Measurements from ENCODE around the gene ACTN4.
"Not testable (repeated sequence)": the region's sequence is repeated elsewhere in the genome, so short reads cannot be mapped to it uniquely, and the experiment has no call there.

ACTN4 gene

GRCh38 chr19:38618590-38619360 lies 28.7 kb upstream of the ACTN4 start, which contains the start of gene EIF3K:
Gene EIF3K, plus strand, starts transcription at chr19:38619188. Its CDS starts 81 bp downstream, at chr19:38619269.
- Histone ChIP-seq H3K27ac (ENCODE audit: insufficient read depth, low read length, poor library complexity, severe bottlenecking) (peak within 1 kb of the TSS; percentile 84), H3K4me1 (ENCODE audit: control insufficient read depth, insufficient read depth, low read length, poor library complexity, severe bottlenecking) (peaks cover 47% of the 10 kb centered on the region), H3K36me3 (ENCODE audit: control insufficient read depth, insufficient read depth, low read length) (peaks cover 34% of the 10 kb centered on the region), H3K27me3 (replicated peaks; ENCODE audit: control insufficient read depth, insufficient read depth, low read length, poor library complexity, severe bottlenecking) (no peaks in the 10 kb centered on the region), H3K4me3 (ENCODE audit: insufficient read depth, low read depth, low read length, poor library complexity, severe bottlenecking) (peak within 1 kb of the TSS; percentile 85), H3K9me3 (ENCODE audit: control insufficient read depth, low read length) (no peaks in the 10 kb centered on the region)
- DNase-seq, result peak; percentile 95 to 97 (median 96)

- no peak for DNase-seq
- no peaks in the 10 kb centered on the region for H3K27me3 ChIP-seq (replicated peaks; ENCODE audit: control insufficient read depth, insufficient read depth, low read length, poor library complexity, severe bottlenecking)
- H3K4me3 ChIP-seq (ENCODE audit: insufficient read depth, low read depth, low read length, poor library complexity, severe bottlenecking), result peak overlapping the region; percentile 85
- peaks cover 35% of the 10 kb centered on the region for H3K36me3 ChIP-seq (ENCODE audit: control insufficient read depth, insufficient read depth, low read length)
- H3K9me3 ChIP-seq (ENCODE audit: control insufficient read depth, low read length), result no peaks in the 10 kb centered on the region
- H3K27ac ChIP-seq (ENCODE audit: insufficient read depth, low read length, poor library complexity, severe bottlenecking), result peak overlapping the region; percentile 84
- peaks cover 43% of the 10 kb centered on the region for H3K4me1 ChIP-seq (ENCODE audit: control insufficient read depth, insufficient read depth, low read length, poor library complexity, severe bottlenecking)
Observed at GRCh38 chr19:38619361-38620174, 27.9 kb upstream of the ACTN4 start.

- Histone ChIP-seq H3K36me3 (ENCODE audit: control insufficient read depth, insufficient read depth, low read length) (peaks cover 81% of the 10 kb centered on the region), H3K9me3 (ENCODE audit: control insufficient read depth, low read length) (no peaks in the 10 kb centered on the region)
- DNase-seq, result no peak
Observed at GRCh38 chr19:38624822-38625221, 22.6 kb upstream of the ACTN4 start.

GRCh38 chr19:38626401-38626800 lies 21.0 kb upstream of the ACTN4 start:
- Histone ChIP-seq H3K27ac (ENCODE audit: insufficient read depth, low read length, poor library complexity, severe bottlenecking) (no peak overlapping the region), H3K4me1 (ENCODE audit: control insufficient read depth, insufficient read depth, low read length, poor library complexity, severe bottlenecking) (no peaks in the 10 kb centered on the region), H3K36me3 (ENCODE audit: control insufficient read depth, insufficient read depth, low read length) (peaks cover 75% of the 10 kb centered on the region), H3K9me3 (ENCODE audit: control insufficient read depth, low read length) (no peaks in the 10 kb centered on the region), H3K27me3 (replicated peaks; ENCODE audit: control insufficient read depth, insufficient read depth, low read length, poor library complexity, severe bottlenecking) (no peaks in the 10 kb centered on the region), H3K4me3 (ENCODE audit: insufficient read depth, low read depth, low read length, poor library complexity, severe bottlenecking) (no peak overlapping the region)
- DNase-seq, result no peak

More at GRCh38 chr19:38624822-38625221, 22.6 kb upstream of the ACTN4 start:
- H3K27me3 ChIP-seq (replicated peaks; ENCODE audit: control insufficient read depth, insufficient read depth, low read length, poor library complexity, severe bottlenecking), result no peaks in the 10 kb centered on the region
- no peak overlapping the region for H3K27ac ChIP-seq (ENCODE audit: insufficient read depth, low read length, poor library complexity, severe bottlenecking)
- no peak overlapping the region for H3K4me3 ChIP-seq (ENCODE audit: insufficient read depth, low read depth, low read length, poor library complexity, severe bottlenecking)
- peaks cover 6% of the 10 kb centered on the region for H3K4me1 ChIP-seq (ENCODE audit: control insufficient read depth, insufficient read depth, low read length, poor library complexity, severe bottlenecking)

DNA sequence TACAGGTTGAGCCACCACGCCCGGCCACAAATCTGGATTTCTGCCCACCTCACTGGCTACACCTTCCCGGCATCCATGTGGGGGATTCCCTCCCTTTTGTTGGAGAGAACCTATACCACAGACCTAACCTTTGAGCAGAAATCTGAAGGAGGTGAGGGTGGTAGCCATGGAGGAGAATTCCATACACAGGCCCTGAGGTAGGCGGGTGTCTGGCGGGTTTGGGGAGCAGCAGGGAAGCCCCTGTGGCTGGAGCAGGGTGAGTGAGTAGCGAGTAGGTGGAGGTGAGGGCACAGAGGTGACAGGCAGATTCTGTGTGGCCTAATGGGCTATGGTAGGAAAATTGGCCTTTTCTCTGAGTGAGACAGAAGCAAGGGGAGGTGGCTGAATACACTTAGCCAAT lies 17.9 kb upstream of the ACTN4 start:
- peaks cover 62% of the 10 kb centered on the region for H3K36me3 ChIP-seq (ENCODE audit: control insufficient read depth, insufficient read depth, low read length)
- DNase-seq, result no peak
- no peaks in the 10 kb centered on the region for H3K9me3 ChIP-seq (ENCODE audit: control insufficient read depth, low read length)
- H3K27me3 ChIP-seq (replicated peaks; ENCODE audit: control insufficient read depth, insufficient read depth, low read length, poor library complexity, severe bottlenecking), result no peaks in the 10 kb centered on the region
- no peaks in the 10 kb centered on the region for H3K4me1 ChIP-seq (ENCODE audit: control insufficient read depth, insufficient read depth, low read length, poor library complexity, severe bottlenecking)
- no peak overlapping the region for H3K27ac ChIP-seq (ENCODE audit: insufficient read depth, low read length, poor library complexity, severe bottlenecking)
- no peak overlapping the region for H3K4me3 ChIP-seq (ENCODE audit: insufficient read depth, low read depth, low read length, poor library complexity, severe bottlenecking)

DNA sequence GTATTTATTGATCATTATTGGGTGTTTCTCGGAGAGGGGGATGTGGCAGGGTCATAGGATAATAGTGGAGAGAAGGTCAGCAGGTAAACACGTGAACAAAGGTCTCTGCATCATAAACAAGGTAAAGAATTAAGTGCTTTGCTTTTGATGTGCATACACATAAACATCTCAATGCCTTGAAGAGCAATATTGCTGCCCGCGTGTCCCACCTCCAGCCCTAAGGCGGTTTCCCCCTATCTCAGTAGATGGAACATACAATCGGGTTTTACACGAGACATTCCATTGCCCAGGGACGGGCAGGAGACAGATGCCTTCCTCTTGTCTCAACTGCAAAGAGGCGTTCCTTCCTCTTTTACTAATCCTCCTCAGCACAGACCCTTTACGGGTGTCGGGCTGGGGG lies 16.1 kb upstream of the ACTN4 start:
- H3K4me1 ChIP-seq (ENCODE audit: control insufficient read depth, insufficient read depth, low read length, poor library complexity, severe bottlenecking), result peaks cover 16% of the 10 kb centered on the region
- H3K9me3 ChIP-seq (ENCODE audit: control insufficient read depth, low read length); DNase-seq; H3K27me3 ChIP-seq (replicated peaks; ENCODE audit: control insufficient read depth, insufficient read depth, low read length, poor library complexity, severe bottlenecking); H3K4me3 ChIP-seq (ENCODE audit: insufficient read depth, low read depth, low read length, poor library complexity, severe bottlenecking); H3K27ac ChIP-seq (ENCODE audit: insufficient read depth, low read length, poor library complexity, severe bottlenecking): not testable (repeated sequence)
- peaks cover 45% of the 10 kb centered on the region for H3K36me3 ChIP-seq (ENCODE audit: control insufficient read depth, insufficient read depth, low read length)

DNA sequence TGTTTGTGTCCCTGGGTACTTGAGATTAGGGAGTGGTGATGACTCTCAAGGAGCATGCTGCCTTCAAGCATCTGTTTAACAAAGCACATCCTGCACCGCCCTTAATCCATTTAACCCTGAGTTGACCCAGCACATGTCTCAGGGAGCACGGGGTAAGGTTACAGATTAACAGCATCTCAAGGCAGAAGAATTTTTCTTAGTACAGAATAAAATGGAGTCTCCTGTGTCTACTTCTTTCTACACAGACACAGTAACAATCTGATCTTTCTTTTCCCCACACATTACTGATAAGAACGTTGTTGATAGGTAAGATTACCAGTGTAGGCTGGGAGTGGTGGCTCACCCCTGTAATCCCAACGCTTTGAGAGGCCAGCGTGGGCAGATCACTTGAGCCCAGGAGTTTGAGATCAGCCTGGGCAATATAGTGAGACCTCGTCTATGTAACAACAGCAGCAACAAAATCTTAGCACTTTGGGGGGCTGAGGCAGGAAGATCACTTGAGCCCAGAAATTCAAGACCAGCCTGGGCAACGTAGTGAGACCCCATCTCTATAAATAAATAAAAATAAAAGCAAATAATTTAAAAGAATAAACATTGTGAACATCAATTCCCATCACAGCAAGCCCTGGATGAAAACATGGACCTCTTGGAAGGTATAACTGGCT lies 15.5 kb upstream of the ACTN4 start:
- Histone ChIP-seq H3K4me1 (ENCODE audit: control insufficient read depth, insufficient read depth, low read length, poor library complexity, severe bottlenecking) (peaks cover 22% of the 10 kb centered on the region), H3K36me3 (ENCODE audit: control insufficient read depth, insufficient read depth, low read length) (peaks cover 40% of the 10 kb centered on the region)
- H3K9me3 ChIP-seq (ENCODE audit: control insufficient read depth, low read length); H3K27me3 ChIP-seq (replicated peaks; ENCODE audit: control insufficient read depth, insufficient read depth, low read length, poor library complexity, severe bottlenecking); H3K4me3 ChIP-seq (ENCODE audit: insufficient read depth, low read depth, low read length, poor library complexity, severe bottlenecking); DNase-seq; H3K27ac ChIP-seq (ENCODE audit: insufficient read depth, low read length, poor library complexity, severe bottlenecking): not testable (repeated sequence)

- H3K27ac ChIP-seq (ENCODE audit: insufficient read depth, low read length, poor library complexity, severe bottlenecking), result no peak overlapping the region
- DNase-seq, result no peak
- H3K36me3 ChIP-seq (ENCODE audit: control insufficient read depth, insufficient read depth, low read length), result peaks cover 33% of the 10 kb centered on the region
- no peaks in the 10 kb centered on the region for H3K9me3 ChIP-seq (ENCODE audit: control insufficient read depth, low read length)
- H3K27me3 ChIP-seq (replicated peaks; ENCODE audit: control insufficient read depth, insufficient read depth, low read length, poor library complexity, severe bottlenecking), result no peaks in the 10 kb centered on the region
- H3K4me1 ChIP-seq (ENCODE audit: control insufficient read depth, insufficient read depth, low read length, poor library complexity, severe bottlenecking), result peaks cover 25% of the 10 kb centered on the region
- H3K4me3 ChIP-seq (ENCODE audit: insufficient read depth, low read depth, low read length, poor library complexity, severe bottlenecking), result no peak overlapping the region
Observed at GRCh38 chr19:38632476-38633213, 14.8 kb upstream of the ACTN4 start.

GRCh38 chr19:38634757-38635482 lies 12.5 kb upstream of the ACTN4 start:
- no peaks in the 10 kb centered on the region for H3K9me3 ChIP-seq (ENCODE audit: control insufficient read depth, low read length)
- DNase-seq, result peak; percentile 47 to 65 (median 52)
- peaks cover 25% of the 10 kb centered on the region for H3K4me1 ChIP-seq (ENCODE audit: control insufficient read depth, insufficient read depth, low read length, poor library complexity, severe bottlenecking)
- no peaks in the 10 kb centered on the region for H3K27me3 ChIP-seq (replicated peaks; ENCODE audit: control insufficient read depth, insufficient read depth, low read length, poor library complexity, severe bottlenecking)
- H3K27ac ChIP-seq (ENCODE audit: insufficient read depth, low read length, poor library complexity, severe bottlenecking), result no peak overlapping the region
- H3K36me3 ChIP-seq (ENCODE audit: control insufficient read depth, insufficient read depth, low read length), result peaks cover 15% of the 10 kb centered on the region
- H3K4me3 ChIP-seq (ENCODE audit: insufficient read depth, low read depth, low read length, poor library complexity, severe bottlenecking), result no peak overlapping the region
